IPS-18a (cell line): ENCODE data around the gene KRTAP4-12.

Experiments used
- H3K27ac ChIP-seq: one replicate; pipeline ENCODE4 v1.5.1; 2013; ENCODE audit warnings: low read length
- H3K27me3 ChIP-seq: one replicate; pipeline ENCODE4 v1.6.1; 2013; ENCODE audit warnings: mild to moderate bottlenecking, low read length; ENCODE audit not compliant: control insufficient read depth, insufficient read depth
- H3K36me3 ChIP-seq: one replicate; pipeline ENCODE4 v1.6.1; 2013; ENCODE audit warnings: low read depth, low read length; ENCODE audit not compliant: control insufficient read depth
- H3K4me1 ChIP-seq: one replicate; pipeline ENCODE4 v1.6.1; 2013; ENCODE audit warnings: low read depth, low read length; ENCODE audit not compliant: control insufficient read depth
- H3K4me3 ChIP-seq: one replicate; pipeline ENCODE4 v1.5.1; 2013; ENCODE audit warnings: low read length
- H3K9ac ChIP-seq: one replicate; pipeline ENCODE4 v1.6.1; 2013; ENCODE audit warnings: mild to moderate bottlenecking, low read length, moderate library complexity
- H3K9me3 ChIP-seq: one replicate; pipeline ENCODE4 v1.6.1; 2013; ENCODE audit warnings: low read depth, low read length; ENCODE audit not compliant: control insufficient read depth

The KRTAP4-12 gene

DNA sequence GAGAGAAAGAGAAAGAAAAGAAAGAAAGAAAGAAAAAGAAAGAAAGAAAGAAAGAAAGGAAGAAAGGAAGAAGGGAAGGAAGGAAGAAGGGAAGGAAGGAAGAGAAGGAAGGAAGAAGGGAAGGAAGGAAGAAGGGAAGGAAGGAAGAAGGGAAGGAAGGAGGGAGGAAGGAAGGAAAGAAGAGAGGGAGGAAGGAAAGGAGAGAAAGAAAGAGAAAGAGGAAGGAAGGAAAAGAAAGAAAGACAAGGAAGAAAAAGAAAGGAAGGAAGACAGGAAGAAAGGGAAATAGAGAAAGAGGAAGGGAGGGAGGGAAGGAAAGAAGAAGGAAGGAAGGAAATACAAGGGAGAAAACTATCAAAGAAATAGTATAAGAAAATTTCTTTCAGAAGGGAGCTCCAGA, 47.2 kb downstream of the KRTAP4-12 start:
- Histone ChIP-seq H3K4me1 (no peaks in the 10 kb centered on the region), H3K36me3 (no peaks in the 10 kb centered on the region), H3K4me3 (no peak overlapping the region)

DNA sequence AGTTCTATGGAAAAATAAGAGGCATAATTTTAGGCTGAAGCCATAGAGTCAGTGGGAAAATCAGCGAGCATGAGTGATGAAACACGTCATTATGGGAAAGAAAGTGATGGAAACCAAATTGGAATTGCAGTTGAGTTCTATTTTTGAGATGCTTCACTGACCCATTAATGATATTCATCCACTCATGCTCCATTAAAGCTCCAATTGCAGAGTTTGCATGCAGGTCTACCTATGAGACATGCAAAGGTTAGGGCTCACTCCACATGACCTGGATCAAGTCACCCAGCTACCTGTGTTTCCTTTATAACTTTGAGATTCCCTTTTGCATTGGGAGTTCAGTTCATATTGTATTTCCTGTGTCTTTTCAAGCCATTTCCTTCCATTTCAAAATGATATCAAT, 50.3 kb downstream of the KRTAP4-12 start:
- H3K27ac ChIP-seq, result no peak overlapping the region
- no peaks in the 10 kb centered on the region for H3K4me1 ChIP-seq
- H3K36me3 ChIP-seq, result no peaks in the 10 kb centered on the region
- no peak overlapping the region for H3K4me3 ChIP-seq
- H3K9me3 ChIP-seq, result no peaks in the 10 kb centered on the region
- H3K27me3 ChIP-seq, result no peaks in the 10 kb centered on the region
- H3K9ac ChIP-seq, result no peak overlapping the region

More for the DNA sequence above, 47.2 kb downstream of the KRTAP4-12 start:
- Histone ChIP-seq H3K27ac (no peak overlapping the region), H3K27me3 (no peaks in the 10 kb centered on the region), H3K9me3 (no peaks in the 10 kb centered on the region), H3K9ac (no peak overlapping the region)
